OCI-LY1 (cell line): ENCODE data around the gene KRTAP3-3.

Experiments
- H2AFZ ChIP-seq: fragments of 200-600 bp; sonication (generic), shearing (Covaris generic); 2 replicates; pipeline ENCODE4 v1.6.0; 2014; ENCODE audit warnings: antibody characterized with exemption, mild to moderate bottlenecking, low read length
- H3F3A ChIP-seq: fragments of 200-600 bp; sonication (generic), shearing (Covaris generic); 2 replicates; pipeline ENCODE4 v1.6.0; 2014; ENCODE audit warnings: mild to moderate bottlenecking, antibody characterized with exemption, low read length, moderate library complexity; ENCODE audit not compliant: insufficient read depth
- H3K27ac ChIP-seq: fragments of 200-600 bp; sonication (generic); 2 replicates; pipeline ENCODE4 v1.5.1; 2014; ENCODE audit warnings: low read length, mixed run types, mild to moderate bottlenecking, low read depth; ENCODE audit not compliant: poor library complexity, severe bottlenecking
- H3K27me3 ChIP-seq: fragments of 200-600 bp; sonication (generic); 2 replicates; pipeline ENCODE4 v1.6.0; 2014; ENCODE audit warnings: antibody characterized with exemption, mild to moderate bottlenecking, low read length, moderate library complexity; ENCODE audit not compliant: insufficient read depth
- H3K36me3 ChIP-seq: fragments of 200-600 bp; sonication (generic); 2 replicates; pipeline ENCODE4 v1.6.1; 2014; ENCODE audit warnings: mild to moderate bottlenecking, antibody characterized with exemption, low read length, moderate library complexity, mixed read lengths; ENCODE audit not compliant: insufficient read depth
- H3K4me1 ChIP-seq: fragments of 200-600 bp; sonication (generic); 2 replicates; pipeline ENCODE4 v1.5.1; 2014; ENCODE audit warnings: mild to moderate bottlenecking, low read length, moderate library complexity; ENCODE audit not compliant: insufficient read depth, severe bottlenecking
- H3K4me2 ChIP-seq: fragments of 200-600 bp; sonication (generic), shearing (Covaris generic); 2 replicates; pipeline ENCODE4 v1.6.1; 2014; ENCODE audit warnings: low read length
- H3K4me3 ChIP-seq: fragments of 200-600 bp; sonication (generic); 2 replicates; pipeline ENCODE4 v1.5.1; 2014; ENCODE audit warnings: low read length, low read depth, mild to moderate bottlenecking, mixed read lengths; ENCODE audit not compliant: poor library complexity, severe bottlenecking
- H3K79me2 ChIP-seq: fragments of 200-600 bp; shearing (Covaris generic); 2 replicates; pipeline ENCODE4 v1.6.1; 2016; ENCODE audit warnings: mixed run types, low read length, mixed read lengths; ENCODE audit not compliant: insufficient read depth
- H3K9ac ChIP-seq: fragments of 200-600 bp; sonication (generic), shearing (Covaris generic); 2 replicates; pipeline ENCODE4 v1.6.1; 2014; ENCODE audit warnings: mild to moderate bottlenecking, low read length, mixed read lengths
- H3K9me2 ChIP-seq: fragments of 200-600 bp; sonication (generic), shearing (Covaris generic); 2 replicates; pipeline ENCODE4 v1.6.1; 2014; ENCODE audit warnings: low read depth, mild to moderate bottlenecking, low read length, mixed read lengths
- H3K9me3 ChIP-seq: fragments of 200-600 bp; shearing (Covaris generic); 2 replicates; pipeline ENCODE4 v1.6.1; 2014; ENCODE audit warnings: low read length, mixed read lengths
- H4K20me1 ChIP-seq: fragments of 200-600 bp; sonication (generic), shearing (Covaris generic); 2 replicates; pipeline ENCODE4 v1.6.0; 2016; ENCODE audit warnings: mild to moderate bottlenecking, low read length; ENCODE audit not compliant: insufficient read depth
- EZH2 ChIP-seq: fragments of 200-600 bp; sonication (generic), shearing (Covaris generic); IDR thresholded peaks from 2 replicates; pipeline ENCODE4 v1.8.0; 2017; ENCODE audit warnings: borderline replicate concordance, mixed run types, mild to moderate bottlenecking, antibody characterized with exemption, low read length, moderate library complexity, mixed read lengths
- TF ChIP-seq, protein P1 (sequence below): fragments of 200-600 bp; sonication (generic), shearing (Covaris generic); IDR thresholded peaks from 2 replicates; pipeline ENCODE4 v1.5.1; 2017; ENCODE audit warnings: mild to moderate bottlenecking, antibody characterized with exemption, low read length, moderate library complexity, mixed read lengths

Gene KRTAP3-3

GRCh38 chr17:40963838-40964237 is 30.1 kb downstream of the KRTAP3-3 start:
- no peaks in the 10 kb centered on the region for H3K36me3 ChIP-seq
- no peaks in the 10 kb centered on the region for H3K79me2 ChIP-seq
- no peaks in the 10 kb centered on the region for H3K4me1 ChIP-seq
- H3K4me3 ChIP-seq: no peak overlapping the region
- H3K9me3 ChIP-seq: no peaks in the 10 kb centered on the region
- no peak overlapping the region for H3K9ac ChIP-seq
- no peaks in the 10 kb centered on the region for H4K20me1 ChIP-seq
- H3K27me3 ChIP-seq: no peaks in the 10 kb centered on the region
- H3F3A ChIP-seq: no peaks in the 10 kb centered on the region
- TF ChIP-seq EZH2: no peak
- TF ChIP-seq, protein P1, sequence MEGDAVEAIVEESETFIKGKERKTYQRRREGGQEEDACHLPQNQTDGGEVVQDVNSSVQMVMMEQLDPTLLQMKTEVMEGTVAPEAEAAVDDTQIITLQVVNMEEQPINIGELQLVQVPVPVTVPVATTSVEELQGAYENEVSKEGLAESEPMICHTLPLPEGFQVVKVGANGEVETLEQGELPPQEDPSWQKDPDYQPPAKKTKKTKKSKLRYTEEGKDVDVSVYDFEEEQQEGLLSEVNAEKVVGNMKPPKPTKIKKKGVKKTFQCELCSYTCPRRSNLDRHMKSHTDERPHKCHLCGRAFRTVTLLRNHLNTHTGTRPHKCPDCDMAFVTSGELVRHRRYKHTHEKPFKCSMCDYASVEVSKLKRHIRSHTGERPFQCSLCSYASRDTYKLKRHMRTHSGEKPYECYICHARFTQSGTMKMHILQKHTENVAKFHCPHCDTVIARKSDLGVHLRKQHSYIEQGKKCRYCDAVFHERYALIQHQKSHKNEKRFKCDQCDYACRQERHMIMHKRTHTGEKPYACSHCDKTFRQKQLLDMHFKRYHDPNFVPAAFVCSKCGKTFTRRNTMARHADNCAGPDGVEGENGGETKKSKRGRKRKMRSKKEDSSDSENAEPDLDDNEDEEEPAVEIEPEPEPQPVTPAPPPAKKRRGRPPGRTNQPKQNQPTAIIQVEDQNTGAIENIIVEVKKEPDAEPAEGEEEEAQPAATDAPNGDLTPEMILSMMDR: peak; percentile 66
- H3K27ac ChIP-seq: no peak overlapping the region
- no peak overlapping the region for H3K4me2 ChIP-seq
- H2AFZ ChIP-seq: no peak overlapping the region
- H3K9me2 ChIP-seq: no peaks in the 10 kb centered on the region

- Histone ChIP-seq H3K9me2 (no peaks in the 10 kb centered on the region), H3K36me3 (no peaks in the 10 kb centered on the region), H3K27ac (no peak overlapping the region), H3K9me3 (no peaks in the 10 kb centered on the region), H4K20me1 (no peaks in the 10 kb centered on the region), H3K9ac (no peak overlapping the region), H3K4me2 (no peak overlapping the region), H3K27me3 (no peaks in the 10 kb centered on the region), H3F3A (no peaks in the 10 kb centered on the region), H3K79me2 (no peaks in the 10 kb centered on the region), H2AFZ (no peak overlapping the region), H3K4me3 (no peak overlapping the region), H3K4me1 (no peaks in the 10 kb centered on the region)
- TF ChIP-seq, protein P1: no peak
- no peak for TF ChIP-seq EZH2
These were observed 31.9 kb downstream of the KRTAP3-3 start for GRCh38 chr17:40962059-40962561.

DNA sequence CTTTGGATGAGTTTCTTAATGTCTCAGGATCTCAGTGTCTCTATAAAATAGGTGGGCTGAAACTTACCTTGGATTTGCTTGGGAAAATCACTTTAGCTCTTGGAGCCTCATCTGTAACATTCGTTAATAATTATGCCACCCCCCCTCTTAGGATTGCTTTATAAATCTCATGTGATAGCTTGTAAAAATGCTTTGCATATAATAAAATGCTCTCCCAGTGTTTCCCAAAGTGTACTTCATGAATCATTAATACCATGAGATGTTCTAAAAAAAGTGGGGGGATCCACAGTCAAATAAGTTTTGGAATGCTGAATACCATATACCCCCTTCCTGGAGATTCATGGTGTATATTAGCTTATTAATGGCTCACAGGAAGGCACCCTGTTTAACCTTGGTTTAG is 32.4 kb downstream of the KRTAP3-3 start:
- Histone ChIP-seq H2AFZ (no peak overlapping the region), H3K4me3 (no peak overlapping the region)

More for the DNA sequence above, 32.4 kb downstream of the KRTAP3-3 start:
- Histone ChIP-seq H3K27ac (no peak overlapping the region), H3F3A (no peaks in the 10 kb centered on the region), H3K4me2 (no peak overlapping the region), H4K20me1 (no peaks in the 10 kb centered on the region), H3K79me2 (no peaks in the 10 kb centered on the region), H3K9ac (no peak overlapping the region), H3K36me3 (no peaks in the 10 kb centered on the region), H3K9me3 (no peaks in the 10 kb centered on the region), H3K27me3 (no peaks in the 10 kb centered on the region), H3K4me1 (no peaks in the 10 kb centered on the region), H3K9me2 (no peaks in the 10 kb centered on the region)
- no peak for TF ChIP-seq EZH2
- TF ChIP-seq, protein P1: no peak
